ENCODE data around the gene BOLA3. TPM values are rescaled to one million over a fixed set of nuclear protein-coding genes. Genes with fewer than 3 reads are reported as not detected.
"Not testable (repeated sequence)": the region's sequence is repeated elsewhere in the genome, so short reads cannot be mapped to it uniquely, and the experiment has no call there.

The BOLA3 gene
- total RNA-seq, 4 donors from 2014 or later: 27.1 to 69.3 (median 40.8) TPM

- 13 to 32% methylated on average over 5 to 6 of the region's 6 CpGs for WGBS, 2 donors
- DNase-seq: no peak
- H3K36me3 ChIP-seq: no peaks in the 10 kb centered on the region
- no peaks in the 10 kb centered on the region for H3K27me3 ChIP-seq
- intact Hi-C loops (cut with DNase I): no loop called here
- H3K4me3 ChIP-seq: no peak overlapping the region
- H3K4me1 ChIP-seq: peaks cover 6 to 13% (median 10%) of the 10 kb centered on the region in 3 donors
- H3K9me3 ChIP-seq: no peaks in the 10 kb centered on the region
- TF ChIP-seq CTCF (IDR thresholded peaks at IDR 0.05): no peak
- TF ChIP-seq POLR2A (IDR thresholded peaks at IDR 0.05): no peak
- peak overlapping the region; percentile 49 to 70 (median 61) for H3K27ac ChIP-seq
Measured at GRCh38 chr2:74188018-74188601, 40.4 kb upstream of the BOLA3 start.

GRCh38 chr2:74186706-74187105 lies 39.0 kb upstream of the BOLA3 start:
- intact Hi-C loops (cut with DNase I); H3K36me3 ChIP-seq; DNase-seq; H3K27me3 ChIP-seq; H3K4me3 ChIP-seq; H3K9me3 ChIP-seq: not testable (repeated sequence)
- 93 to 95% methylated on average over 15 of the region's 15 CpGs for WGBS, 2 donors
- Histone ChIP-seq H3K27ac (peak overlapping the region in 2 of 4 donors; percentile 19 to 62), H3K4me1 (peaks cover 6 to 13% (median 10%) of the 10 kb centered on the region in 3 donors)

GRCh38 chr2:74186038-74186437 lies 38.3 kb upstream of the BOLA3 start:
- peaks cover 6 to 13% (median 10%) of the 10 kb centered on the region in 3 donors for H3K4me1 ChIP-seq
- 62 to 76% methylated on average over 7 to 9 of the region's 9 CpGs for WGBS, 2 donors
- H3K36me3 ChIP-seq: no peaks in the 10 kb centered on the region
- intact Hi-C loops (cut with DNase I): no loop called here
- no peak overlapping the region for H3K4me3 ChIP-seq
- H3K27me3 ChIP-seq: no peaks in the 10 kb centered on the region
- no peak for DNase-seq
- no peak for TF ChIP-seq POLR2A (IDR thresholded peaks at IDR 0.05)
- TF ChIP-seq CTCF (IDR thresholded peaks at IDR 0.05): no peak
- peak overlapping the region in 2 of 4 donors; percentile 19 to 62 for H3K27ac ChIP-seq
- no peaks in the 10 kb centered on the region for H3K9me3 ChIP-seq

GRCh38 chr2:74183878-74184277 lies 36.2 kb upstream of the BOLA3 start:
- no peak for TF ChIP-seq CTCF (IDR thresholded peaks at IDR 0.05)
- TF ChIP-seq POLR2A (IDR thresholded peaks at IDR 0.05): no peak
- H3K36me3 ChIP-seq: no peaks in the 10 kb centered on the region
- no peaks in the 10 kb centered on the region for H3K9me3 ChIP-seq
- WGBS, 2 donors: 82 to 83% methylated on average over 2 of the region's 2 CpGs
- intact Hi-C loops (cut with DNase I): no loop called here
- no peak overlapping the region for H3K4me3 ChIP-seq
- H3K4me1 ChIP-seq: peaks cover 9 to 22% (median 12%) of the 10 kb centered on the region in 3 donors
- no peak overlapping the region for H3K27ac ChIP-seq
- no peak for DNase-seq
- no peaks in the 10 kb centered on the region for H3K27me3 ChIP-seq

GRCh38 chr2:74181739-74182138 lies 34.0 kb upstream of the BOLA3 start:
- 42 to 47% methylated on average over 7 of the region's 7 CpGs for WGBS, 2 donors
- intact Hi-C loops (cut with DNase I): no loop called here
- peak overlapping the region in 1 of 4 donors; percentile 43 for H3K27ac ChIP-seq

More at GRCh38 chr2:74181739-74182138, 34.0 kb upstream of the BOLA3 start:
- no peaks in the 10 kb centered on the region for H3K27me3 ChIP-seq
- peaks cover 8 to 23% (median 11%) of the 10 kb centered on the region in 3 donors for H3K4me1 ChIP-seq
- no peaks in the 10 kb centered on the region for H3K9me3 ChIP-seq
- no peak for DNase-seq
- H3K4me3 ChIP-seq: no peak overlapping the region
- TF ChIP-seq CTCF (IDR thresholded peaks at IDR 0.05): no peak
- TF ChIP-seq POLR2A (IDR thresholded peaks at IDR 0.05): no peak
- no peaks in the 10 kb centered on the region for H3K36me3 ChIP-seq
